H9 (cell line): ENCODE measurements around the gene LAMP2. TPM values are rescaled to one million over a fixed set of nuclear protein-coding genes. Genes with fewer than 3 reads are reported as not detected.

Source experiments
- DNase-seq: peaks from one replicate; pipeline ENCODE4 v3.0.0-alpha.2; 2017
- H2AFZ ChIP-seq: one replicate; pipeline ENCODE4 v1.6.1; 2013; ENCODE audit warnings: mild to moderate bottlenecking, low read length, control low read depth, moderate library complexity
- H2AK5ac ChIP-seq: 2 replicates; pipeline ENCODE4 v1.6.1; 2013; ENCODE audit warnings: low read length, control low read depth, mixed read lengths; ENCODE audit not compliant: insufficient read length
- H2BK120ac ChIP-seq: one replicate; pipeline ENCODE4 v1.6.1; 2013; ENCODE audit warnings: low read depth, mild to moderate bottlenecking, low read length, control low read depth, inconsistent platforms; ENCODE audit not compliant: poor library complexity, severe bottlenecking
- H2BK12ac ChIP-seq: 2 replicates; pipeline ENCODE4 v1.6.1; 2013; ENCODE audit warnings: low read length, control low read depth, mixed read lengths, low read depth; ENCODE audit not compliant: insufficient read length
- H2BK15ac ChIP-seq: 2 replicates; pipeline ENCODE4 v1.6.1; 2013; ENCODE audit warnings: low read depth, low read length, control low read depth
- H2BK20ac ChIP-seq: one replicate; pipeline ENCODE4 v1.6.1; 2013; ENCODE audit warnings: low read depth, mild to moderate bottlenecking, low read length, control low read depth, inconsistent platforms; ENCODE audit not compliant: poor library complexity, severe bottlenecking
- H2BK5ac ChIP-seq: 2 replicates; pipeline ENCODE4 v1.6.1; 2013; ENCODE audit warnings: low read length, control low read depth, mixed read lengths; ENCODE audit not compliant: insufficient read length
- H3K14ac ChIP-seq: 2 replicates; pipeline ENCODE4 v1.6.1; 2013; ENCODE audit warnings: low read length, control low read depth; ENCODE audit not compliant: insufficient read depth
- H3K18ac ChIP-seq: 2 replicates; pipeline ENCODE4 v1.6.1; 2013; ENCODE audit warnings: low read depth, mild to moderate bottlenecking, mixed read lengths, low read length, control low read depth; ENCODE audit not compliant: insufficient read length
- H3K23ac ChIP-seq: 2 replicates; pipeline ENCODE4 v1.6.1; 2013; ENCODE audit warnings: low read length, control low read depth, mixed read lengths, low read depth; ENCODE audit not compliant: insufficient read length
- H3K23me2 ChIP-seq: 2 replicates; pipeline ENCODE4 v1.6.1; 2013; ENCODE audit warnings: low read depth, mild to moderate bottlenecking, mixed read lengths, low read length, control low read depth; ENCODE audit not compliant: insufficient read length, poor library complexity, severe bottlenecking
- H3K27ac ChIP-seq: 2 replicates; pipeline ENCODE4 v1.5.1; 2013; ENCODE audit warnings: low read length, control low read depth, mixed read lengths, low read depth; ENCODE audit not compliant: insufficient read length
- H3K27me3 ChIP-seq: 2 replicates; pipeline ENCODE4 v1.6.1; 2013; ENCODE audit warnings: low read length, control low read depth, inconsistent platforms; ENCODE audit not compliant: insufficient read depth
- H3K4ac ChIP-seq: 2 replicates; pipeline ENCODE4 v1.6.1; 2013; ENCODE audit warnings: low read depth, mild to moderate bottlenecking, control low read depth, inconsistent platforms, low read length, moderate library complexity
- H3K4me1 ChIP-seq: 2 replicates; pipeline ENCODE4 v1.6.1; 2013; ENCODE audit warnings: low read length, control low read depth, inconsistent platforms; ENCODE audit not compliant: insufficient read depth
- H3K4me2 ChIP-seq: 2 replicates; pipeline ENCODE4 v1.6.1; 2013; ENCODE audit warnings: low read length, control low read depth, mixed read lengths; ENCODE audit not compliant: insufficient read length, insufficient read depth
- H3K56ac ChIP-seq: 2 replicates; pipeline ENCODE4 v1.6.1; 2013; ENCODE audit warnings: low read depth, mild to moderate bottlenecking, mixed read lengths, low read length, control low read depth; ENCODE audit not compliant: insufficient read length
- H3K79me1 ChIP-seq: 2 replicates; pipeline ENCODE4 v1.6.1; 2013; ENCODE audit warnings: low read depth, mild to moderate bottlenecking, moderate library complexity, low read length, control low read depth, inconsistent platforms; ENCODE audit not compliant: insufficient read depth, poor library complexity, severe bottlenecking
- H3K79me2 ChIP-seq: 2 replicates; pipeline ENCODE4 v1.6.1; 2013; ENCODE audit warnings: low read length, control low read depth, inconsistent platforms; ENCODE audit not compliant: insufficient read depth
- H3K9ac ChIP-seq: 2 replicates; pipeline ENCODE4 v1.6.1; 2013; ENCODE audit warnings: low read length, control low read depth, mixed read lengths; ENCODE audit not compliant: insufficient read length; ENCODE audit errors: extremely low read depth
- H3K9me3 ChIP-seq: one replicate; pipeline ENCODE4 v1.6.1; 2013; ENCODE audit warnings: low read depth, low read length, inconsistent platforms; ENCODE audit not compliant: control insufficient read depth
- H3T11ph ChIP-seq: one replicate; pipeline ENCODE4 v1.6.1; 2013; ENCODE audit warnings: mild to moderate bottlenecking, low read length, control low read depth, inconsistent platforms
- H4K20me1 ChIP-seq: one replicate; pipeline ENCODE4 v1.6.1; 2013; ENCODE audit not compliant: control insufficient read depth, insufficient read length, insufficient read depth
- H4K5ac ChIP-seq: 2 replicates; pipeline ENCODE4 v1.6.1; 2013; ENCODE audit warnings: low read depth, mild to moderate bottlenecking, mixed read lengths, low read length, control low read depth; ENCODE audit not compliant: insufficient read length
- H4K8ac ChIP-seq: replicated peaks from 2 replicates; pipeline ENCODE4 v1.6.1; 2013; ENCODE audit warnings: low read length, control low read depth, mixed read lengths, low read depth; ENCODE audit not compliant: insufficient read length
- H4K91ac ChIP-seq: 2 replicates; pipeline ENCODE4 v1.6.1; 2013; ENCODE audit warnings: low read depth, mild to moderate bottlenecking, moderate library complexity, mixed read lengths, low read length, control low read depth; ENCODE audit not compliant: insufficient read length
- H3K27ac Mint-ChIP-seq, 3 experiments: 2 replicates in 2 of 3; 3 replicates in 1 of 3; pipeline ENCODE4 v1.8.0; 2020 to 2021; ENCODE audit warnings: mixed read lengths in 3 of 3, mild to moderate bottlenecking in 1 of 3, moderate library complexity in 1 of 3
- H3K27me3 Mint-ChIP-seq: 2 replicates; pipeline ENCODE4 v1.8.0; 2021; ENCODE audit warnings: low read depth, mild to moderate bottlenecking, moderate library complexity, mixed read lengths
- H3K36me3 Mint-ChIP-seq, 3 experiments: 2 replicates in 2 of 3; 3 replicates in 1 of 3; pipeline ENCODE4 v1.8.0; 2020 to 2021; ENCODE audit warnings: low read depth in 3 of 3, mixed read lengths in 3 of 3; ENCODE audit not compliant: insufficient read depth in 1 of 3
- H3K4me1 Mint-ChIP-seq, 2 experiments: 2 replicates each; pipeline ENCODE4 v1.8.0; 2020; ENCODE audit warnings: mixed read lengths in 2 of 2
- H3K4me3 Mint-ChIP-seq, 2 experiments: 2 replicates in 1 of 2; 3 replicates in 1 of 2; pipeline ENCODE4 v1.8.0; 2020 to 2021; ENCODE audit warnings: mild to moderate bottlenecking in 2 of 2, mixed read lengths in 2 of 2, moderate library complexity in 1 of 2
- H3K9me3 Mint-ChIP-seq, 2 experiments: 2 replicates in 1 of 2; 3 replicates in 1 of 2; pipeline ENCODE4 v1.8.0; 2020; ENCODE audit warnings: mild to moderate bottlenecking in 2 of 2, mixed read lengths in 2 of 2, moderate library complexity in 1 of 2
- CTCF ChIP-seq: fragments of 200-600 bp; sonication (generic); conservative IDR thresholded peaks from 3 replicates; pipeline ENCODE4 v1.8.0; 2021; ENCODE audit warnings: antibody characterized with exemption, mild to moderate bottlenecking
- WGBS: extraction: QIAGEN DNeasy Blood & Tissue Kit; methylation state at CpG from one replicate; pipeline ENCODE4 v1.1.7; 2013; ENCODE audit warnings: missing lambda C conversion rate, low lambda C conversion rate, mixed read lengths; ENCODE audit not compliant: insufficient read length; ENCODE audit errors: extremely low coverage; 5-methylcytosine and 5-hydroxymethylcytosine counted together
- total RNA-seq: library from RNA; stranded (reverse); gene quantifications from 2 replicates; pipeline ENCODE4 v1.2.1, GENCODE V29; 2021

LAMP2 gene
- total RNA-seq, 1 experiment from 2014 or later, result 27.7 TPM

DNA sequence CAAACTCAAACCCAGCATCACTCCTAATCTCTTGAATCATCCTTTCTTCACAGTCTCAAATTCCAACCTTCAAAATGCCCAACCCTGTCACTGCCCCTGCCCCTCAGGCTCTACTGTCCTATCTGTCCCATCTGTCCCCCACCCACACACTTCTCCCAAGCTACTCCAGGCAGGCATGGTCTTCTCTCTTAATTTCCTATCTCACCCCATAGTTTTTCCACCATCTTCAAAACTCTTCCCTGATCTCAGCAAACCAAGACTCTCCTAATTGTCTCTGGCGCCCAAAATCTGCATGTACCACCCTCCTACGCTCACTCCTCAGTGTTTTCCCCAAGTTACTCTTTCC lies 644 bp downstream of the LAMP2 start:
- TF ChIP-seq CTCF, result no peak
- H3K23ac ChIP-seq, result no peak overlapping the region
- H4K8ac ChIP-seq, result no peak overlapping the region
- no peaks in the 10 kb centered on the region for H4K20me1 ChIP-seq
- H3K56ac ChIP-seq, result no peak overlapping the region
- H3K4me2 ChIP-seq, result peak overlapping the region; percentile 76
- H3K9ac ChIP-seq, result peak overlapping the region; percentile 90
- peaks cover 5% of the 10 kb centered on the region for H3K23me2 ChIP-seq
- H4K91ac ChIP-seq, result no peak overlapping the region
- Mint-ChIP-seq H3K27me3 (peaks cover 3% of the 10 kb centered on the region), H3K4me3 (peak overlapping the region; percentile 89), H3K36me3 (peaks cover 0 to 5% (median 5%) of the 10 kb centered on the region in 3 experiments; a peak in 3 of 7 replicates), H3K4me1 (peaks cover 4 to 7% of the 10 kb centered on the region in 2 experiments), H3K9me3 (peaks cover 51 to 65% of the 10 kb centered on the region in 2 experiments), H3K27ac (peak overlapping the region; percentile 21 to 96 (median 96); a peak in 5 of 7 replicates)
- no peak overlapping the region for H3K27ac ChIP-seq
- H2BK20ac ChIP-seq, result no peak overlapping the region
- WGBS, result no CpG with 5 or more reads among the region's 2 CpGs
- H3K4me1 ChIP-seq, result no peaks in the 10 kb centered on the region
- H3K27me3 ChIP-seq, result no peaks in the 10 kb centered on the region
- no peak for DNase-seq
- H2BK120ac ChIP-seq, result no peak overlapping the region
- no peak overlapping the region for H2BK15ac ChIP-seq
- no peak overlapping the region for H4K5ac ChIP-seq
- H3K9me3 ChIP-seq, result peaks cover 20% of the 10 kb centered on the region
- no peak overlapping the region for H3T11ph ChIP-seq
- no peak overlapping the region for H2BK5ac ChIP-seq
- H3K79me2 ChIP-seq, result peaks cover 7% of the 10 kb centered on the region; the same call in 1 of the 2 replicates
- H3K14ac ChIP-seq, result no peak overlapping the region; the same call in 1 of the 2 replicates
- H3K18ac ChIP-seq, result peak overlapping the region; percentile 60
- H2AFZ ChIP-seq, result no peak overlapping the region
- no peak overlapping the region for H2AK5ac ChIP-seq
- no peak overlapping the region for H3K4ac ChIP-seq
- H3K79me1 ChIP-seq, result no peaks in the 10 kb centered on the region
- H2BK12ac ChIP-seq, result no peak overlapping the region
